ENCODE data around the gene ZNF423.
A peak's percentile ranks its signal among the peaks of the same experiment; 100 is the strongest.

The ZNF423 gene

DNA sequence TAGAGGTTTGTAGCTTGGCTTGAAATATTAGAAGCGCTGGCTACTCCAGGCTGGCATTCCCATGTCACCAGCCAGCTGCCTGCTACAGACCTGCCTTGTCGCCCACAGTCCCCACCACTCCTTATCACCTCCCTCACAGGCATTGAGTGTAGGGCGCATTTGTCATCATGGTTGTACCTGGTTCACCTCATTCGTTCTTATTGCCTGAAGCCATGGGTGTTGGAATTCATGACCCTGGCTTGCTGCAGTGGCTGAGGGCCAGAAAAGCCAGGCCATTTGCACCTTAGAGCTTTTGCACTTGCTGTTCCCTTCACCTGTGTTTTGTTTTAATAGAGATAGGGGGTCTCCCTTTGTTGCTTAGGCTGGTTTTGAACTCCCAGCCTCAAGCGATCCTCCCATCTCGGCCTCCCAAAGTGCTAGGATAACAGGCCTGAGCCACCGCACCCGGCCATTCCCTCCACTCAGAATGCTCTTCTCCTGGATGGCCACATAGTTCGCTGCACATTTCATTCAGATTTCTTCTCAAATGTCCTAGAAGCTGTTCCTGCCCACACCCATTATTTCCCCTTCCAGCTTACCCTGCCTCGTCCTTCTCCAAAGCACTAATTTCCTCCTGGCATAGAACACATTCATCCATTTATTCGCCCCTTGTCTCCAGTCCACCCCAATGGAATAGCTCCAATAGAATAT, 384.7 kb downstream of the ZNF423 start:
- DNase-seq (ENCODE audit: low spot score): no peak

DNA sequence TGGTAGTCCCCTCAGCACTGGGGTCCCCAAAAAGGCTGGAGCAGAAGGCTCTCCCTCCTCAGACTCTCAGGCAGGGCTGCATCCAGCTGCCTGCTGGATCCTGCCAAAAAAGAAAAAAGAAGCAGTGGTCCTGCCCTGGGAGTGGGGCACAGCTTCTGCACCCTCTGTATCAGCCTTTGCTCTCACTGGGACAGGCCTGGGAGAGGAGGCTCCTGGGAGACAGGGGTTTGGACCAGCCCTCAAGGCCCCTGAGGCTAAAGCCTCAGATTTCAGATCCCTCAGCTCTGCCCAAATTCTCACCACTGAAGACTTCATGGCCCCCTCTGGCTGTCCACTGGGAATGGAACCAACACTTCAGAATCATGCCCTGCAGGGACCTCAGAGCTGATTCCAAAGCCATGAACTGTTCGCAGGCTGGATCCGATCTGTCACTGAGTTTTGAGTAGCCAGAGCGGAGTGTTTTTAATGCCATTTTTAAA, 385.4 kb downstream of the ZNF423 start:
- DNase-seq (ENCODE audit: low spot score): no peak

DNA sequence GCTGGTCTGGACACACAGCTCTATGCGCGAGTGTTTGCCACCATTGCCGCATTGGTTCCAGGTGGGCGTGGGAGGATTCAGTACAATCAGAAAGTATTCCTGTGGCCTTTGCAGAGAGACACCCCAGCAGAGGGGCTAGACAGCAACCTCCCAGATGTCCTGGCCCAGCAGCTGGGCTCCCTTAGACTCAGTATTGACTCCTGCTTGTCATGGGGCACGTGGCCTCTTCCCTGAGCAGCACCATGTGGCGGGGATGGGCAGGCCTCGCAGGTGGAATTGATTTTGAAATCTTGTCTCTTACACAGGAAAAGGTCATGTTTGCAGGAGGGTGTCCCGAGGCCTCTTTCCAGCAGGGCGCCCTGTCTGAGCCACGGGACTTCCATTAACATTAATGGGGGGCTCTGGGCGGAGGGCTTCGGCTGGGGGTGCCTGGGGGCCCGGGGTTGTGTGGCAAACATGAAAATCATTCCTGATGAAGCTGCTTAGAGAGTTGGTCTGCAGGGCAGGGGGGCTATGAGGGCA, 385.9 kb downstream of the ZNF423 start:
- no peak for DNase-seq (ENCODE audit: low spot score)

DNA sequence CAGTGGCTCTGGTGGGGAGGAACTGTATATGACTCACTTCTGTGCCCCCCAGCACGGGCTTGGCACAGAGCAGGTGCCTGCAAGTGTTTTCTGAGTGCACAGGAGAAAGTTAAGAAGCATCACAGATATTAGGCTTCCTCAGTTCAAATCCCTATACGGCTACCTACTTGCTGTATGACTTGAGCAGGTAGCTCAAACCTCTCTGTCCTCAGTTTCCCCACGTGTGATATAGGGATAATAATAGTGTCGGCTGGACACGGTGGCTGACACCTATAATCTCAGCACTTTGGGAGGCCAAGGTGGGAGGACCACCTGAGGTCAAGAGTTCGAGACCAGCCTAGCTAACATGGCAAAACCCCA, 386.6 kb downstream of the ZNF423 start:
- no peak for DNase-seq (ENCODE audit: low spot score)

DNA sequence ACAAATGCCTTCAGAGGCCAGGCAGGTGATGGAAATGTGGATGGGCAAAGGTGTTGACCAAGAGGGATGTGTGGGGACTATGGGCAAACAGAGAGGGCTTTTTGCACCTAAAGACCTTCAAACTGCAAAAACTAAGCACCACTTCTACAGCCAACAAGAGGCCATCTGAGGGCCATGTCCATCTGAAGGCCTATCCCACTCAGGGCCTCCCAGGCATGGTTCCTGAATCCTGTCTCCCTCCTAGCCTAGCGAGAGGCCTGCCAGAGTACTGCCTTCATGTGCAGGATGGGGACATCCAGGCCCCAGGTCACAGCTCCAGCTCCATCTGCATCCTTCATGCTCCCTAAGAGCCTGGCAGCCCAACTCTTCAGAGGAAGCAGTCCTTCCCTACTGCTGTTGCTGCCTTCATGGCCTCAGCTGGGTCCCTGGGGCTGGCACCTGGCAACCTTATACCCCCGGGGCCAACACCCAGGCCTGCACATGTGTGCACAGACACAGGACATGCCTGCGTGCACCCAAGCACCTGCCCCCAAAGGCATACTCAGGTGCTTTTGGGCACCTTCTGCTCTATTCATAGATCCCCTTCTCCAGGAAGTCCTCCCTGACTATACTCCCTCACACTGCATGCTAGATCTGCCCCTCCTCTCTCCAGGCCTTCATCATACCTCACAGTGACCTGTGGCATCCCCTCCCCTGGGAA, 387.2 kb downstream of the ZNF423 start:
- DNase-seq (ENCODE audit: low spot score): peak; percentile 84

DNA sequence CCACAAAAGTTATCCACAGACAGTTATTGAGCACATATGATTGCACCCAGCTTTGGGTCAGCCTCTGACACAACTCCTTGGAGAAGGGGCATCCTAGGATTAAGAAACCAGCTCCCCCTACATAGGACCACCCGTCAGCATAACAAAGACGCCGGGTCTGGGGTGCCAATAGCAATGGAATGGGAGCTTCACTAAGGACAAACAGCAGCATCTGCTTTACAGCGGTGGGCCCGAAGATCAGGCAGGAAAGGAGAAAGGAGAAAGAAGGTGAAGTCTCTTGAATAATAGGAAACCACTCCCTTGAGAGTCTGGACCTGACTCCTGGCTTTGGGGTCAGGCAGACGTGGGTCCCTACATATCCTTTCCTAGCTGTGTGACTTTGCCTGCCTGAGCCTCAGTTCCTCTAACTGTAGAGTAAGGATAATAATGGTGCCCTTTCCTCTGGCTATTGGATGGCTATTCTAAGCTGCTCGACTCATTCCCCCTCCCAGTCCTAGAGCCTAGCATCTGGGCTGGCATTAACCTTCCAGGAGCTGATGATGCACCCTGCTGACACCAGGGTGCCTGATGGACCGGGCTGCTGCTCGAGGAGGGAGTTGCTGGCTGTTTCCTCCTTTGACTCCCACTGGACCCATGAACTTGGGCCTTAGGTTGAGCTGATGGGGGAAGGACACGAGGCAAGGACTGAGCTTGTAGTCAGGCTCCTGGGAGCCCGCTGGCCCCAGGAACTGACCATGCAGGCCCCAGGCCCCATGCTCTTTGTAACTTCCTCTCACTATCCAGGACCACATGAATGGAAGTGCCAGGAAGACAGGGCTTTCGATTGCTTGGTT, 388.2 kb downstream of the ZNF423 start:
- DNase-seq (ENCODE audit: low spot score): no peak

DNA sequence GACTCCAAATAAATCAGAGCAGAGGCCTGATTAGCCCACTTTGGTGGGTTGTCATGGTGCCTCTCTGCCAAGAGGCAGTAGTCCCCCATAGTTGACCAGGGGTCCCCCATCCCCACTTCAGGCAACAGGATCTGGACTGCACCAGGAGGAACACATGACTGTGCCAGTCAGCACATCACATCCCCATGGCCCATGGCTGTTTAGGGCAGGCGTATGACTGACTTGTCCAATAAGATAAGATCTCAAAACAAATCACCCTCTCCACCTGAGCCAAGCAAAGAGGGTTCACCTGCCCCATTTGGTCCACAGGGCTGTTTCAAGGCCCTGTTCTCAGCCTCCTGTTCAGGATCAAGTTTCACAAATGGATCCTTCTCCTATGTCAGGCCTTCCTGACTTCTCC, 389.0 kb downstream of the ZNF423 start:
- no peak for DNase-seq (ENCODE audit: low spot score)

DNA sequence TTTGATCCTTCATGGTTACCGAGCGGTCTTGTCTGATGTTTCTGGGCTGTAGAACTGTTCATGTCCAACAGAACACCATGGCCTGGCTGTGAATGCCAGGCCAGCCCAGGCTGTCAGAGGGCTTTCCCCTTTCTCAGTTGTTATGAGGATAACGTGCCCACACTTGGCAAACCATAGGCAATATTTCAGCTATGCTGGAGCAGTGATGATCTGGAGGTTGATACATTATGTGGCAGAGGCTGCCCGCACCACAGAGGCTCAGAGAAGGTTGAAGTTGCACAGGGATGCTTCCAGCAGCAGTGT, 389.4 kb downstream of the ZNF423 start:
- no peak for DNase-seq (ENCODE audit: low spot score)

DNA sequence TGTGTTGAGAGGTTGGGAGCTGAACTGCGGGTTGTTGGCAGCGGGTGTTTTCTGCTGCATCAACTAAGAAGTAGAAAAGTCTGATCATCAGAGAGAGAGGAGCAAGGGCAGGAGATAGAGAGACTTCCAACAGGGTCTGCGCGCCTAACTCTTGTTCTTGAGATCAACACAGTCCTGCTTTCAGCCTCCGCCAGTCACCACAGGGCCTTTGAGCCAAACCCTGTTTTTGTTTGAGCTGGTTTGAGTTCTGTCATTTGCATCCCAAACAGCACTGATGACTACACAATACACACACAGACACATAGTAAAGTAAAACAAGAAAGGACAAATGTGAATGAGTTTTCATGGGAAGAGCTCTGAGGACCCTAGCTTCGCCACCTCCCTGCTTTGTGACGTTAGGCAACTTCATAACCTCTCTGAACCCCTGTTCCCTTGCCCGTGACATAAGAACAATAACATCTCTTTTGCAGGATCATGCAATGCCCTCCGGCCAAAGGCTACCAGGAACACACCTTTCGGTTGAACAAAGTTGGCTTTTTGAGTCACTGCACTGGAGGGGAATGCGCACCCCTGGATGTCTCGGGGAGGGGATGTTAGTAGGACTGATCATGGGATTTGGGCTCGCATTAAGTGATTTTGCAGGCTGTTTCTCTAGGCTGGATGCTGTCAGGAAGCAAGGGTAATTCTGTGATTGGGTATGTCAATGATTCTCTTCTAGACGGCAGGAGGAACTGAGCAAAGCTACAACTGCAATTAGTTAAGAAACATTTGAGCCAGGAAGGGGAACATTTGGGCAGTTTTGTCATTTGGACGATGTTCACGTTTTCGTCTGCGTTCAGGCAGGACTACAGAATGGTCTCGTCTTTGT, 390.0 kb downstream of the ZNF423 start:
- no peak for DNase-seq (ENCODE audit: low spot score)

DNA sequence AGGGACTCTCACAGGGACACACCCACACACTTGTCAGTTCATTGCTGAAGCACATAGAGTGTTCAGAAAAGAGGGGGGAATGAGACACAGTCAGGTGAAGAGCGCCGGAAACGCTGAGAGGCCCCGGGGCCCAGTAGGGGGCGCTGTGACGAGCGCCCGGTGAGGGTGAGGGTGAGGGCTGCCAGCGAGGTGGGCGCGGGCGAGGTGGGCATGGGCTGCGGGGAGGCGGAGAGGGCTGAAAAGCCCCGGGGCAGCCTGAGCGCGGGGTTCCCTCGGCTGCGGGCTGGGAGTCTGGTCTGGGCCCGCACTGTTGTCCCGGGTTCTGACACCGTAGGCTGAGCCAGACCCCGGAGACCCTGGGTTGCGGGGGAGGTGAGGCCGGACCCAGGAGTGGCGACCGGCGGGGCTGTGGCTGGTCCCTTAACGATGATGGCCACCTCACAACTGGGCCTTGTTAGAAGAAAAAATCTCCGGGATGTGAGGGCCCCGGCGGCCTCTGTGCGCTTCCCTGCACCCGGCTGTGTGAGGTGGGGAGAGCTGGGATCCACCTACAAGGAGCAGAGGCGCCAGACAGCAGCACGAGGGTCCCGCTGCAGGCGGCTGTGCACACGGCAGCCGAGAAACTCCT, 390.9 kb downstream of the ZNF423 start:
- peak; percentile 50 for DNase-seq (ENCODE audit: low spot score)

DNA sequence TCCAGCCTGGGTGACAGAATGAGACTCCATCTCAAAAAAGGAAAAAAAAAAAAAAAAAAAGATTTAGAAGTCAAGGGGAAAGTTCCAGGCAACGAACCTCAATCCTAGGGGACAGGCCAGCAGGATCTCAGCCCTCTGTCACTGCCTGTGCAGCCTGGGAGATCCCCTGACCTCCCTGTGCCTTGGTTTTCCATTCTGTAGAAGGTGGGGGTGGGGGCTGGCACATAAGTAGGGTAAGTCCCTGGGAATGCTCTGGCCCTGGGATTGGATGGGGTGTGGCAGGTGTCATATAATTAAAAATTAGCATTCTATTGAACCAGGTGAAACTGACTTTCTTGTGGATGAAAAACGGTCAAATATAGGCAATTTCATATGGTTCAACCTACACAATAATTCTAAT, 391.8 kb downstream of the ZNF423 start:
- no peak for DNase-seq (ENCODE audit: low spot score)

DNA sequence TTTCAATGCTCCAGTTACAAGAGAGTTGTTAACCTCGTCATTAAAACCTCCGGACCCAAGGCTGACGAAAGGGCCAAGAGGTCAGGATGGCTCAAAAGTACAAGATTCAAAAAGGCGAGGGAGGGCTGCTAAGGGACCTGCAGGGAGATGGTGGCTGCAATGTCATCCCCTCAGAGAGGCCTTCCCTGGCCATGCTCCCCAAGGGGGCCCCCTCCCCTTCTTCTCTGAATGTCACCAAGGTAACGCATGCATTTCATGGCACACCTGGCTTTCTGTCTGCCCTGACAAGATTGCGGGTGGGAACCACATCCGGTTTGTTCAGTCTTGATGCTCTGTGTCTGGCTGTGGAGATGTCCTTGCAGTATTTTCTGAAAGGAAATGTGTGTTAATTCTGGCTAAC, 392.4 kb downstream of the ZNF423 start:
- peak; percentile 68 for DNase-seq (ENCODE audit: low spot score)

DNA sequence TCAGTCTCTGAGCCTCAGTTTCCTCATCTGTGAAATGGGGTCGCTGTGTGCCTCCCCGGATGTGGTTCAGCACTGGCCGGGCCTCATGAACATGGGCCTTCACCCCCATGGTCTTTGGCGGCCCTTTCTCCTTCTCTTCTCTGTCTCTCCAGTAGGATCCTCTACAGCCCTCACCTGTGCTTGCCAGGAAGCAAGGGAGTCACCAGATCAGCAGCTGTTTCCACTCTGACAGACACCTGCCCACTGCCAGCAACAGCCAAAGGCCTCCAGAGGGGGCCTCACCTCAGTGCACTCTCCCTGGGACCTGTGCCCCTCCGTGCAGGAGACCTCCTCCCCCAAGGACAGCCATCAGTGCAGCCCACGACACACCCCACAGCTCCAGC, 392.9 kb downstream of the ZNF423 start:
- peak; percentile 27 for DNase-seq (ENCODE audit: low spot score)

DNA sequence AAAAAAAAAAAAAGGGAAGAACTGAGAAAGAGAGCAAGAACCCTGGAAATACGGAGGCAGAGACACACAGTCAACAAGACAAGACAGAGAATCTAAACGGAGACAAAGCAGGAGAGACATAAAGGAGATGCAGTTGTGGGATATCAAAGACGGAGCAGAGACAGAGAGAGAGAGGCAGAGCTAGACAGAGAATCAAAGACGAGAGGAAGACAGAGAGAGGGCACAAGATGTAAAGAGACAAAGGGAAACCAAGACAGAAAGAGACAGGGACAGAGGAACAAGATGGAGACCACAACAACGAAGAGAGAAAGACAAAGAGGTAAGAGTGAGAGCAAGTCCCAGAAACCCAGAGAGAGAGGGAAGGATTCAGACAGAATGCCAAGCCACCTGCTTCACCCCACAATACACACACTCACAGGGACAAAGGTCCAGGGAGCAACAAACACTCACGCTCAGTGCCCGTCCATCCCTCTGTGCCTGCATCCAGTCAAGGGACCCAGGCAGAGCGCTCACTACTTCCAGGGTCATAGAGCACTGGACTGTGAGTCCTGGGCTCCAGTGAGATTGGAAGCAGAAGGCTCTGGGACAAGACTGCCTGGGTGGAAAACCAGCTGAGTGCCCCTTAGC, 393.4 kb downstream of the ZNF423 start:
- no peak for DNase-seq (ENCODE audit: low spot score)

DNA sequence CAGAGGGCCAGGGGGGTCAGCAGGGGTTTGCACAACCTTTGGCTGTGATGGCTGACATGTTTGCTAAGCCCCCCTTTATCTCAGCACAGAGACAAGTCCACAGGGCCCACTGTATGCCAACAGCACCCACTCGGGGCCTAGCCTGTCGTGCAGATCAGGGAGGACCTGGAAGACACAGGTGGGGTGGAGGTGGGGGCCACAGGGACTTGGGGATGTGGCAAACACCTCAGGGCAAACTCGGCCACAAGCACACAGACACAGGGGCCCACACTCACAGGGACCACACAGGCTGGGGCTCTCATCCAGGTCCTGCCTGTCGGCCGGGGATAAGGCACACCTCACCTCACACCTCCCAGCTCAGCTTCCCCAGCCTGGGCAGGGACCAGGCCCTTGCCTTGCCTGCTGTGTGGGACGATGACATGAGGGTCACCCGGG, 394.4 kb downstream of the ZNF423 start:
- no peak for DNase-seq (ENCODE audit: low spot score)

DNA sequence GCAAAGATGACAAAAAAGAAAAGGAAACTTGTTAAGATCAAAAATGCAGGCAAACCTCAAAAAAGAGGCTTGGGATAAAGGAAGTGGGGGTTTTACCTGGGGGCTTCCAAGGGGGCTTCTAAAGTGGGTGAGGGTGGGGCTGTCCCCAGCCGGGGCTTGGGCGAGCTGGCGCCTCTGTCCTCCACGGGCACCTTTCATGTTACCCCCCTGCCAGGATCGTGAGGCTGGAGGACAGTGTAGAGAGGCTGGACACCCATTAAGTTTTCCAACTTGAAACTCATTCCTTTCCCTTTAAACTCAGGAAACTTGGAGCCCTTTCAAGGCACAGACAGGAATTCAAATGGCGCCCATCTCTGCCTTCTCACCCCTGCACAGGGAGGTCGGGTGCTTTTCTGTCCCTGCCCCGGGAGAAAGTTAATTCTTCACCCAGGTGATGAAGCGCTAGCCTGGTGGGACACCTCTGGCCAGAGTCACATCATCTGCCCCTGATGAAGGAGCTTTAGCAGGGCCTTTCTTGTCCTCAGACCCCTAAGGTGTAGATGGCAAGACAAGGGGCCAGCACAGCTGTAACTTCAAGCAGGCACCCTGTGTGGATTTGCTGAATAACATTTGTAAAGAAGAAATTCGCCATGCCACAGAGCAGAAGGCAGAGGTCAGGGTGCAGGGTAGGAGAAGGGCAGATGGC, 395.0 kb downstream of the ZNF423 start:
- DNase-seq (ENCODE audit: low spot score): no peak

DNA sequence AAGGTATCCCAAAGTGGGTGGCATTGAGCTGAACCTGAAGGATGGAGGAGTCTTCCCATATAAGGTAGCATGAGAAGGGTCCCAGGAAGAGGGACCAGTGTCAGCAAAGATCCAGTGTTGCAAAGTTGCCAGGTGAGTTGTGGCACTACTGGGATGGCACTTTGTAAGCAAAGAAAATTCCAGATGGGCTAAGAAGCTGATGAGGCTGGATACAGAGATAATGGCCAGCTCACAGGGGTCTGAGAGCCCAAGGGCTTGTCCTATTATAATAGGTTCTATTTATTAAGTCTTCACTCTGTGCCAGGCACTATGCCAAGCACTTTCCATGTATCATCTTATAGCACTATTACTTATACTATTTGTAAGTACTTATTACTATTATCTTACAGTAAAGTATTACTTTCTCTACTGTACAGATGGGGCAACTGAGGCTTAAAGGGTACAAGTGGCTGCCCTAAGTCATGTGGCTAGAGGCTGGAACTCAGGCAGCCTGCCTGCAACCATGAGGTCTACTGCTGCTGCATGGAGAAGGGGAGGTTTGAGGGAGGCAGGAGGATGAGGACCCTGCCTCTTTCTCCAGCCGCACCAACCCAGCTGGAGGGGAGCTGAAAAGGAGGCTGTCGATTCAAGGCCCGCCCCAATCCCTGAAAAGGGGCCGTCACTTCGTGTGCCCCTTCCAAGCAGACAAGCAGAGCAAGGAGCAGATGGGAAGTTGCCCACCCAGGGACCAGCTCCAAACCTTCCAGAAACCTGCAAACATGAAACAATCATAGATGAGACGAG, 395.8 kb downstream of the ZNF423 start:
- no peak for DNase-seq (ENCODE audit: low spot score)

DNA sequence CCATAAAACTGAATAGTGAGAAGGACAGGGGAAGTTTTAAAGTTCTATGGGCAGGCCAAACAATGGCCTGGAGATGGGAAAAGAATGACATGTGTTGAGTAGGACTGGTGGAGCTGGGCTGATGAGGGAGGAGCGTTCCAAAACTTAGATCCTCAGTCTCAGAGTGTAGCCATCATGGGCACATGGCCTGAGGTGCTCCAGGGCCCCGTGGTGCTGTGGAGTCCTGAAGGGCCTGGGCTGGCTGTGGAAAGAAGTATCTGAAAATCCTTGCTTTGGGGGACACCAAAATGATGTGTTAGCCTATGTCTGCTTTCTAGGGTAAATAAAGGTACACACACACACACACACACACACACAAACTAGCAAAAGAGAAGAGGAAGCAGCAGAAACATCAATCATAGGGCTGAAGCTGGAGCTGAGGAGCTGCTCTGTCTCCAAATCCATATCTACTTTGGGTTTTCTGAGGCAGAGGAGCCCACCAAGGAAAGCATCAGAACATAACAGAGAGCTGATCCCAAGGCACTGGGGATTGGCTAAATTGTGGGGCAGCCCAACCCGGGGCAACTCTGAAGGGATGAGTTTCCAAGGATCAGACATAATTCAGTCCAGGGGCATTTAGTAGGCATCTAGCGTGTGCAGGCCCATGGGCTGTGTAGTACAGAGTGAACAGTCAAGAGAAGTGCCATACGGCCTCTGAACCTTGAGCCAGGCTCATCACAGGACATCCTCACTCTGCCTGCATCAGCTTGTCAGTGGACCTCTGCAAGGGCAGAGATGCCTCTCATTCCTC, 397.1 kb downstream of the ZNF423 start:
- no peak for DNase-seq (ENCODE audit: low spot score)

DNA sequence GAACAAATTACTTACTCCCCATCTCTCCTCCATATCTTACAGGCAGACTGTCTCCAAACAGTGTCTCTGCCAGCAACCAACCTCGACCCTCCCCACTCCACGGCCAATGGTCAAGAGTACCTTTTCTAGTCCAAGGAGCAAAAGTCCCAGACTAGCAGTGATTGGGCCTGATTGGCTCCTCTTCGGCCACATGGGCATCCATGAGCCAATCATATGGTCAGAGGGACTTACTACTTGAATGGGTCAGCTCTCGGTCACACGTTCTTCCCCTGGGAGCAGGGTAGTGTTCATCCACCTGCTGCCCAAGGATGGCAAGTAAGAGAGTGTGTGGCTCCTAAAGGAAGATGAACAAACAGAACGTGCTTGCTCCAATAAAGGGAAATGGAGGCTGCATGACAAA, 397.7 kb downstream of the ZNF423 start:
- no peak for DNase-seq (ENCODE audit: low spot score)

Measured in germinal center (tissue), 1 donor.